IMR-90 (cell line): ENCODE data around the gene ITGA3. TPM values are rescaled to one million over a fixed set of nuclear protein-coding genes. Genes with fewer than 3 reads are reported as not detected.

ENCODE experiments used
- ATAC-seq: fragments of 200-7000 bp; cut with Tn5 transposase; 2 replicates; pipeline ENCODE4 v1.9.1; 2020; ENCODE audit warnings: low read depth, mild to moderate bottlenecking, moderate library complexity
- BruUV-seq: library from RNA; stranded (reverse); fragments of 400-500 nt; replicated peaks from 2 replicates; lab custom pipeline; 2021; lab: Mats Ljungman, UMichigan
- CTCF ChIA-PET: fragments of 300-600 bp; formaldehyde crosslinking; extraction: SDS; loops from one replicate; lab custom pipeline; 2021; ENCODE audit warnings: antibody characterized with exemption; lab: Yijun Ruan, JAX
- POLR2A ChIA-PET: fragments of 300-600 bp; sonication (Branson Sonifier 250); formaldehyde crosslinking; loops from one replicate; lab custom pipeline; 2022; ENCODE audit warnings: antibody characterized with exemption; ENCODE audit not compliant: unreplicated experiment; lab: Charles Lee
- DNase-seq: peaks from one replicate; pipeline ENCODE4 v3.0.0; 2013
- H2AFZ ChIP-seq: replicated peaks from 2 replicates; pipeline ENCODE3; 2013; ENCODE audit warnings: low read length, mild to moderate bottlenecking; ENCODE audit not compliant: poor library complexity
- H2AK5ac ChIP-seq: 2 replicates; pipeline ENCODE4 v1.6.1; 2013; ENCODE audit warnings: low read depth, low read length, inconsistent platforms
- H2AK9ac ChIP-seq: replicated peaks from 2 replicates; pipeline ENCODE3; 2013; ENCODE audit warnings: mild to moderate bottlenecking, low read depth, low read length, moderate library complexity; ENCODE audit not compliant: poor library complexity
- H2BK120ac ChIP-seq: 2 replicates; pipeline ENCODE4 v1.6.1; 2013; ENCODE audit warnings: low read depth, low read length, inconsistent platforms
- H2BK15ac ChIP-seq: 3 replicates; pipeline ENCODE4 v1.6.1; 2013; ENCODE audit warnings: low read depth, low read length, inconsistent platforms
- H2BK20ac ChIP-seq: 2 replicates; pipeline ENCODE4 v1.6.1; 2013; ENCODE audit warnings: low read depth, mild to moderate bottlenecking, inconsistent platforms, low read length, moderate library complexity
- H2BK5ac ChIP-seq: 2 replicates; pipeline ENCODE4 v1.6.1; 2013; ENCODE audit warnings: mild to moderate bottlenecking, low read depth, low read length, inconsistent platforms; ENCODE audit not compliant: poor library complexity, severe bottlenecking
- H3K14ac ChIP-seq: replicated peaks from 2 replicates; pipeline ENCODE4 v1.6.1; 2013; ENCODE audit warnings: low read depth, low read length, inconsistent platforms
- H3K18ac ChIP-seq: 2 replicates; pipeline ENCODE4 v1.6.1; 2013; ENCODE audit warnings: low read depth, low read length, control low read depth
- H3K23ac ChIP-seq: 2 replicates; pipeline ENCODE4 v1.6.1; 2013; ENCODE audit warnings: low read depth, low read length, inconsistent platforms
- H3K27ac ChIP-seq: 2 replicates; pipeline ENCODE4 v1.5.1; 2013; ENCODE audit warnings: mild to moderate bottlenecking, control low read depth, low read length; ENCODE audit not compliant: insufficient read depth
- H3K27me3 ChIP-seq: 2 replicates; pipeline ENCODE4 v1.6.1; 2013; ENCODE audit warnings: low read length; ENCODE audit not compliant: control insufficient read depth, insufficient read depth
- H3K36me3 ChIP-seq: 2 replicates; pipeline ENCODE4 v1.6.1; 2013; ENCODE audit warnings: low read length, mixed read lengths; ENCODE audit not compliant: control insufficient read depth, insufficient read depth
- H3K4ac ChIP-seq: 2 replicates; pipeline ENCODE4 v1.6.1; 2013; ENCODE audit warnings: low read depth, low read length, inconsistent platforms
- H3K4me1 ChIP-seq: 2 replicates; pipeline ENCODE4 v1.6.1; 2013; ENCODE audit warnings: low read length, mixed read lengths; ENCODE audit not compliant: control insufficient read depth, insufficient read depth
- H3K4me2 ChIP-seq: 2 replicates; pipeline ENCODE4 v1.6.1; 2013; ENCODE audit warnings: low read depth, mild to moderate bottlenecking, control low read depth, low read length, moderate library complexity
- H3K4me3 ChIP-seq: 2 replicates; pipeline ENCODE4 v1.5.1; 2013; ENCODE audit warnings: low read depth, mild to moderate bottlenecking, control low read depth, low read length, moderate library complexity; ENCODE audit not compliant: insufficient read depth
- H3K56ac ChIP-seq: 2 replicates; pipeline ENCODE4 v1.6.1; 2013; ENCODE audit warnings: low read length, inconsistent platforms; ENCODE audit not compliant: insufficient read depth; ENCODE audit errors: extremely low read depth
- H3K79me1 ChIP-seq, 2 experiments: 2 replicates each; pipeline ENCODE4 v1.6.1; 2013; ENCODE audit warnings: low read length in 2 of 2, inconsistent platforms in 1 of 2, low read depth in 1 of 2
- H3K9ac ChIP-seq: 2 replicates; pipeline ENCODE4 v1.6.1; 2013; ENCODE audit warnings: low read depth, low read length, control low read depth
- H3K9me1 ChIP-seq: 2 replicates; pipeline ENCODE4 v1.6.1; 2013; ENCODE audit warnings: low read length, inconsistent platforms; ENCODE audit not compliant: insufficient read depth
- H3K9me3 ChIP-seq: 2 replicates; pipeline ENCODE4 v1.6.1; 2013; ENCODE audit warnings: low read length; ENCODE audit not compliant: control insufficient read depth, insufficient read depth
- H4K20me1 ChIP-seq: 2 replicates; pipeline ENCODE4 v1.6.1; 2013; ENCODE audit warnings: low read length, inconsistent platforms; ENCODE audit not compliant: insufficient read depth
- H4K5ac ChIP-seq: 2 replicates; pipeline ENCODE4 v1.6.1; 2013; ENCODE audit warnings: mild to moderate bottlenecking, low read depth, low read length, control low read depth
- H4K8ac ChIP-seq, 2 experiments: 2 replicates each; pipeline ENCODE4 v1.6.1; 2013; ENCODE audit warnings: low read depth in 2 of 2, low read length in 2 of 2, control low read depth in 1 of 2, inconsistent platforms in 1 of 2
- H4K91ac ChIP-seq: 2 replicates; pipeline ENCODE4 v1.6.1; 2013; ENCODE audit warnings: low read depth, low read length, inconsistent platforms; ENCODE audit not compliant: insufficient read depth
- CEBPB ChIP-seq: IDR thresholded peaks from 2 replicates; pipeline ENCODE4 v1.6.1; 2012; ENCODE audit warnings: low read depth, low read length, improper control_type of control experiment
- CHD1 ChIP-seq: IDR thresholded peaks from 2 replicates; pipeline ENCODE4 v1.6.1; 2012; ENCODE audit warnings: low read depth, low read length, improper control_type of control experiment
- FOS ChIP-seq: fragments of 150-350 bp; IDR thresholded peaks from 2 replicates; pipeline ENCODE4 v1.6.1; 2016; ENCODE audit warnings: low read depth, low read length
- MAZ ChIP-seq: IDR thresholded peaks from 2 replicates; pipeline ENCODE4 v1.6.1; 2012; ENCODE audit warnings: low read depth, mild to moderate bottlenecking, low read length, improper control_type of control experiment, moderate library complexity, borderline replicate concordance
- NFE2L2 ChIP-seq: fragments of 150-350 bp; IDR thresholded peaks from 2 replicates; pipeline ENCODE4 v1.6.1; 2016; ENCODE audit warnings: low read depth, mild to moderate bottlenecking, low read length
- POLR2A ChIP-seq: IDR thresholded peaks from 2 replicates; pipeline ENCODE4 v1.6.1; 2012; ENCODE audit warnings: mild to moderate bottlenecking, low read depth, low read length
- RCOR1 ChIP-seq: IDR thresholded peaks from 2 replicates; pipeline ENCODE4 v1.6.1; 2012; ENCODE audit warnings: mild to moderate bottlenecking, low read length, improper control_type of control experiment; ENCODE audit not compliant: insufficient replicate concordance
- RFX5 ChIP-seq: IDR thresholded peaks from 2 replicates; pipeline ENCODE4 v1.8.0; 2012; ENCODE audit warnings: low read depth, mild to moderate bottlenecking, low read length, moderate library complexity
- USF2 ChIP-seq: fragments of 150-350 bp; IDR thresholded peaks from 2 replicates; pipeline ENCODE4 v1.6.1; 2017; ENCODE audit warnings: mild to moderate bottlenecking, antibody characterized with exemption, low read length, low read depth
- WGBS, 2 experiments: methylation state at CpG; one replicate each; pipeline versions ENCODE4 v1.1.5 to v1.1.7; 2013; ENCODE audit warnings: missing lambda C conversion rate in 2 of 2; ENCODE audit not compliant: insufficient read length in 1 of 2; ENCODE audit errors: extremely low coverage in 2 of 2; 5-methylcytosine and 5-hydroxymethylcytosine counted together
- dilution Hi-C: fragments of 300-500 bp; cut with HindIII; formaldehyde crosslinking; loops from one replicate; pipeline ENCODE4 v1.14.3; 2018; ENCODE audit warnings: low sequenced_read_pairs; ENCODE audit not compliant: unreplicated experiment
- in situ Hi-C: fragments of 300-500 bp; cut with MboI; formaldehyde crosslinking; loops from 3 replicates; pipeline ENCODE4 v1.14.3; 2019; ENCODE audit warnings: low sequenced_read_pairs, inconsistent platforms, mixed read lengths
- intact Hi-C: fragments of 100-400 bp; cut with micrococcal nuclease; formaldehyde crosslinking; loops from 2 replicates; pipeline ENCODE4 v1.10.0; 2022
- polyA plus RNA-seq, 3 experiments: library from polyadenylated mRNA; depleted of rRNA; stranded (reverse); fragments of >200 nt; gene quantifications; 2 replicates each; pipeline ENCODE4 v1.2.3, GENCODE V29; 2012; ENCODE audit warnings: low replicate concordance in 1 of 3
- total RNA-seq: library from RNA; depleted of rRNA; stranded (reverse); fragments of >200 nt; gene quantifications from 2 replicates; pipeline ENCODE4 v1.2.3, GENCODE V29; 2012
- TF ChIP-seq, protein P1 (sequence below): conservative IDR thresholded peaks from 2 replicates; pipeline ENCODE4 v1.5.1; 2012; ENCODE audit warnings: mild to moderate bottlenecking, low read depth, low read length, improper control_type of control experiment

Gene ITGA3
- total and polyA plus RNA-seq, 2 of the 4 experiments (the other 2 are of a cell fraction): 78.0 to 202 TPM

DNA sequence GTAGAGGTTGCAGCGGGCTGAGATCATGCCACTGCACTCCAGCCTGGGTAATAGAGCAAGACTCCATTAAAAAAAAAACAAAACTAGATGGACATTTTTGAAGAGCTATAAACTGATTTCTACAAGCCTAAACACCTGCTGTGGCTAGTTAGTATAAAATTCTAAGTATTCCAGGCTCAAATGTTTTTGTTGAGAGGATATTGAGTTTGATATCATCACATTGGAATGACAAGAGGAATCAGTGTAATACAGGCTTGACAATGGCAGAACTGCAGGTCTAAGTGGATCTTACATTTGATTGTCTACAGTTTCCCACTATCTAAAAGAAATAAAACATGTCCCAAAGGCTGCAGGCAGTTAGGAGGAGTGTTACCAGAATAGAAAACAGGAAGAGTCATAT, 37.0 kb upstream of the ITGA3 start:
- Histone ChIP-seq H3K79me1 (no peaks in the 10 kb centered on the region), H3K4me1 (peaks cover 5% of the 10 kb centered on the region), H3K9me3 (peaks cover 12% of the 10 kb centered on the region), H2BK15ac (no peak overlapping the region), H4K8ac (no peak overlapping the region), H3K23ac (no peak overlapping the region), H2AK5ac (no peak overlapping the region), H4K5ac (no peak overlapping the region), H3K4me3 (no peak overlapping the region), H2AFZ (no peak overlapping the region), H2AK9ac (no peak overlapping the region), H2BK5ac (no peak overlapping the region), H3K56ac (no peak overlapping the region), H3K27ac (no peak overlapping the region), H3K9ac (no peak overlapping the region), H3K18ac (no peak overlapping the region), H3K14ac (no peak overlapping the region), H3K36me3 (no peaks in the 10 kb centered on the region), H4K20me1 (no peaks in the 10 kb centered on the region), H4K91ac (no peak overlapping the region), H3K4ac (no peak overlapping the region), H2BK20ac (no peak overlapping the region), H3K9me1 (peaks cover 6% of the 10 kb centered on the region), H2BK120ac (no peak overlapping the region), H3K27me3 (peaks cover 2% of the 10 kb centered on the region; the same call in 1 of the 2 replicates), H3K4me2 (no peak overlapping the region)
- no CpG with 5 or more reads among the region's 1 CpG for WGBS, 2 experiments
- intact Hi-C loops (no loop called here), in situ Hi-C loops (no loop called here), dilution Hi-C loops (no loop called here)
- BruUV-seq: no TSS peak
- DNase-seq (peak; percentile 28), ATAC-seq (peak; percentile 16; the same call in 1 of the 2 replicates)
- ChIA-PET CTCF (no interaction called here), POLR2A (no interaction called here)
- no peak for TF ChIP-seq MAZ
- TF ChIP-seq CHD1: no peak
- TF ChIP-seq CEBPB: no peak
- no peak for TF ChIP-seq POLR2A
- no peak for TF ChIP-seq NFE2L2
- no peak for TF ChIP-seq RCOR1
- no peak for TF ChIP-seq FOS
- TF ChIP-seq, protein P1, sequence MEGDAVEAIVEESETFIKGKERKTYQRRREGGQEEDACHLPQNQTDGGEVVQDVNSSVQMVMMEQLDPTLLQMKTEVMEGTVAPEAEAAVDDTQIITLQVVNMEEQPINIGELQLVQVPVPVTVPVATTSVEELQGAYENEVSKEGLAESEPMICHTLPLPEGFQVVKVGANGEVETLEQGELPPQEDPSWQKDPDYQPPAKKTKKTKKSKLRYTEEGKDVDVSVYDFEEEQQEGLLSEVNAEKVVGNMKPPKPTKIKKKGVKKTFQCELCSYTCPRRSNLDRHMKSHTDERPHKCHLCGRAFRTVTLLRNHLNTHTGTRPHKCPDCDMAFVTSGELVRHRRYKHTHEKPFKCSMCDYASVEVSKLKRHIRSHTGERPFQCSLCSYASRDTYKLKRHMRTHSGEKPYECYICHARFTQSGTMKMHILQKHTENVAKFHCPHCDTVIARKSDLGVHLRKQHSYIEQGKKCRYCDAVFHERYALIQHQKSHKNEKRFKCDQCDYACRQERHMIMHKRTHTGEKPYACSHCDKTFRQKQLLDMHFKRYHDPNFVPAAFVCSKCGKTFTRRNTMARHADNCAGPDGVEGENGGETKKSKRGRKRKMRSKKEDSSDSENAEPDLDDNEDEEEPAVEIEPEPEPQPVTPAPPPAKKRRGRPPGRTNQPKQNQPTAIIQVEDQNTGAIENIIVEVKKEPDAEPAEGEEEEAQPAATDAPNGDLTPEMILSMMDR: no peak
- TF ChIP-seq RFX5: no peak
- no peak for TF ChIP-seq USF2
